HG02840 (cell line): ENCODE results near the gene RECK.
"Not testable (repeated sequence)": the region's sequence is repeated elsewhere in the genome, so short reads cannot be mapped to it uniquely, and the experiment has no call there.

ENCODE experiments used
- ATAC-seq: cut with Tn5 transposase; IDR thresholded peaks from one replicate; pipeline ENCODE4 v1.9.1; 2021; ENCODE audit warnings: mild to moderate bottlenecking, moderate library complexity, moderate number of reproducible peaks; ENCODE audit not compliant: unreplicated experiment, low FRiP score

The RECK gene

GRCh38 chr9:36053971-36054370 is 17.3 kb downstream of the RECK start:
- ATAC-seq = no peak

GRCh38 chr9:36056896-36057295 is 20.2 kb downstream of the RECK start:
- no peak for ATAC-seq

- ATAC-seq = no peak
These were observed 27.2 kb downstream of the RECK start for GRCh38 chr9:36063804-36064447.

- no peak for ATAC-seq
These were observed 27.8 kb downstream of the RECK start for GRCh38 chr9:36064448-36065037.

- no peak for ATAC-seq
These were observed 37.3 kb downstream of the RECK start for GRCh38 chr9:36074055-36074454.

- ATAC-seq = no peak
These were observed 38.3 kb downstream of the RECK start for GRCh38 chr9:36074870-36075532.

- ATAC-seq = no peak
These were observed 41.3 kb downstream of the RECK start for GRCh38 chr9:36078051-36078450.

GRCh38 chr9:36080519-36080918 is 43.8 kb downstream of the RECK start:
- ATAC-seq = no peak

- no peak for ATAC-seq
These were observed 46.2 kb downstream of the RECK start for GRCh38 chr9:36082931-36083330.

GRCh38 chr9:36086442-36086841 is 49.7 kb downstream of the RECK start:
- ATAC-seq = no peak

- ATAC-seq = not testable (repeated sequence)
These were observed 50.3 kb downstream of the RECK start for GRCh38 chr9:36087054-36087453.

- ATAC-seq = no peak
These were observed 51.3 kb downstream of the RECK start for GRCh38 chr9:36088020-36088419.

- no peak for ATAC-seq
These were observed 54.6 kb downstream of the RECK start for GRCh38 chr9:36091026-36091953.

- ATAC-seq = no peak
These were observed 55.3 kb downstream of the RECK start for GRCh38 chr9:36092014-36092413.

- peak; percentile 90 for ATAC-seq
These were observed 55.9 kb downstream of the RECK start for GRCh38 chr9:36092509-36093215.

- ATAC-seq = no peak
These were observed 56.7 kb downstream of the RECK start for GRCh38 chr9:36093384-36093783.

- no peak for ATAC-seq
These were observed 63.0 kb downstream of the RECK start for GRCh38 chr9:36099718-36100117.

- no peak for ATAC-seq
These were observed 63.8 kb downstream of the RECK start for GRCh38 chr9:36100532-36100931.

- no peak for ATAC-seq
These were observed 65.4 kb downstream of the RECK start for GRCh38 chr9:36101916-36102741.
